Activated CD4-positive, alpha-beta T cell treated with anti-CD3 and anti-CD28 coated beads for 48 hours (primary cell): ENCODE results near the gene FAR2.
"Not testable (repeated sequence)": the region's sequence is repeated elsewhere in the genome, so short reads cannot be mapped to it uniquely, and the experiment has no call there.

Experiments used
- DNase-seq: peaks from one replicate; pipeline ENCODE4 v3.0.0-alpha.2; 2020

FAR2 gene

DNA sequence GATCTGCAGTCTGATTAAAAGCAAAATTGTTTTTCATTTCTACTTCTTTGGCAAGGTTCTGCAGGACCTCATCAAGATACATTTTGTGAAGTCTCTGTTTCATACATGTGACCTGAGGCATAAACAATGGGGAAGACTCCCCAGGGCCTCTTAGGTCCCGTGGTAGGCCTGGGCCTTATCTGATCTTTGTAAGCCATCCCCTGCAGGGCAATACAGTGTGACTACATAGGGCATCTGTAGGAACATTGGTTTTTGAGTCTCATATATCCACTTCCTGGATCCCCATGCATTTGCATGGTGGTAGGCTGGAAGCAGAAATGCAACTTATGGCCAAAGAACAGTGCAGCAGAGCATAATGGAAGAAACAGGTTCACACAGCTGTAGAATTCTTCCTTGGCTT lies 6.0 kb downstream of the FAR2 start:
- no peak for DNase-seq

- DNase-seq = no peak
Measured at GRCh38 chr12:29157486-29157946, 8.4 kb downstream of the FAR2 start.

DNA sequence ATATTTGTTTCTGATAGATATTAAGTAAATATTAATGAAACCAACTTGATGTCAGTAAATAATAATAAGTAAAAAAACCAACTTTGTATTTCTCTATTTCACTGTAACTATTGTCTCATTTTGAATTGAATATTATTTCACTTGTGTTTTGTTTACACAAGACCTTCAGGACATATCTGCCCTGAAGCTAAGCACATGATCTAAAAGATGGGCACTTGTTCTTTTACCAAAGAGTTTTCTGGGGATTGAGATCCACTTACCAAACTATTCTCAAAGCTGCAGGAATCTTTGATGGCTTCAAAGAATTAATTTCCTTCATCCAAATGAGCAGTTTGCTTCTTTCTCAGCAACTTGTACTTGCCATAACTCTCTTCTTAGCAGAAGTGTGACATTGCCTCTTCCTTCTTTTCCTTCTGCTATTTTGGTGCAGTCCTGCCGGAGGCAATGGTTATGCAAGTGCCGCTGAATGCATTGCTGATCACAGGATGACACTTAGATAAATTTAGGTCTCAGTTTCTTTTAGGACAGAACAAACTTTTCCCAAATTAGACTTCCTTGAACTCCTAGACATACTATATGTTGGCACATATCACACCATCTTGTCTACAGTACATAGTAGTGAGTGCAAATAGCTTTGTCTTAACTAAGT lies 9.2 kb downstream of the FAR2 start:
- DNase-seq = no peak

DNA sequence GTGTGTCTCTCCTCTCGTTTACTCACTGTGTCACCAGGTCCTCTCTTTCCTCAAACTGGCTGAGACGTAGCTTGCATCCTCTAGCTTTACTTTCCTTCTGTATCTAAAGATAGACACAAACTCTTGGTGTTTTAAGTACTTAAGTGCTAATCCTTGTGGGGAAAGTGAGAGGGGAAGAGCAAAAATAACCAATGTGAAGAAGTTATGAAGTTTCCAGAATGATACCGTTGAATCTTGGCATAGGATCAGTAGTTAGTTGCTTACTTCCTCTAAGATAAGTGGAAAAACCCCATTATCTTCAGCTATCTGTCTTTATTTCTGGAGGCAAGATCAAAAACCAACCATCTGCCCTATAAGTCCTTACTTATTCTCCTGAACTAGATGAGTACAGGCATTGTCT lies 10.6 kb downstream of the FAR2 start:
- DNase-seq = no peak

GRCh38 chr12:29160230-29160629 lies 11.2 kb downstream of the FAR2 start:
- no peak for DNase-seq

- no peak for DNase-seq
Measured at GRCh38 chr12:29163146-29163545, 14.1 kb downstream of the FAR2 start.

GRCh38 chr12:29164477-29165393 lies 15.7 kb downstream of the FAR2 start:
- DNase-seq = no peak

DNA sequence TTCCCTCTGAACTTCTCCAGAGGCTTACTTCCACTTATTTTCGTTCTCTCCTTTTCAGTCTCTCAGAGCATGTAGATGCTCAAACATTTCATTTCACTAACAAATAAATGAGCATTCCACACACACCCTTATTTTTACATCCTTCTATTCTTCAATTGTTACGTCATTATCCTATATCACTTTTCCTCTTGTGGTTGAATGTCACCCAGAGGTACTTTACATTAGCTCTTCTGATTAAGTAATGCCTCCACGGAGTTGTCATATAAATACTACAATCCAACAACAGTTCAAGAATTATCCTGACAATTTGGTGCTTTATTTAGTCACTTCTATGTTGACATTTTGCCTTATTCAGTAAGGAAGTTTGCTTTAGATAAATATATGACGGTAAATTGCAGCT lies 18.4 kb downstream of the FAR2 start:
- DNase-seq = no peak

DNA sequence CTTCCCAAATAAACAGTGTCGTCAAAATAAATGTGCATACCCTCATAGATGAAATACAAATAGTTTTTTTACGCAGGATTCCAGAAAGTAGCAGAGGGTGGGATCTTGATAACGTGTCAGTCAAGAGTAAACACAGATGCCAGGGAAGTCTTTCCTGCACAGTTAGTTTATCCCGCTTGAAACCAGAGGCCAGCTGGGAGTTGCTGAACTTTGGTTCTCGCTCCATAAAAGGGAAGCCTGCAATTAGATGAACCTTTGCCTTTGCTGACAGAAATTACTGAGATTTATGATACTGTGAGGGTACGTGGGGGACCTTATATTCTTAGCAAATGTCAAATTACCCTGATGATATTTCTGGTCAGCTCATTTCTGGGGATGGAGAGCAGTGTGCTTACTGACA lies 18.9 kb downstream of the FAR2 start:
- DNase-seq = no peak

DNA sequence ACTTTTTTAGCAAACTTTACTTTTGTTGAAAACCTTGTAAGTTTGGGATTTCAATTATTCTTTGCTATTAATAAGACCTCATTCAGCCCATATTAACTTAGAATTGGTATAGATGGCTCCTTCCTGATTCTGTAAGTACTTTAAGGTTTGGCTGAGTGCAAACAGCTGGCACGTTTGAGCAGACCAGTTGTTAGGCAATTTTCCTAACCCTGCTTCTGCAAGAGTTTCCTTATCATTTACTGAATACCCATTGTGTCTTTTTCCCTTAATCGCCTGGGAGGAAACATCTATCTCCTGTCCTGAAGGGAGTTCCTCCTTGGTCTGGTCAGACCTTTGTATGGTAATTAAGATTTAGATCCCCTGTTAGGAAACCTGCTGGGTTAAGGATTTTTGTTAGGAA lies 20.9 kb downstream of the FAR2 start:
- not testable (repeated sequence) for DNase-seq

GRCh38 chr12:29170478-29171084 lies 21.5 kb downstream of the FAR2 start:
- DNase-seq = not testable (repeated sequence)

DNA sequence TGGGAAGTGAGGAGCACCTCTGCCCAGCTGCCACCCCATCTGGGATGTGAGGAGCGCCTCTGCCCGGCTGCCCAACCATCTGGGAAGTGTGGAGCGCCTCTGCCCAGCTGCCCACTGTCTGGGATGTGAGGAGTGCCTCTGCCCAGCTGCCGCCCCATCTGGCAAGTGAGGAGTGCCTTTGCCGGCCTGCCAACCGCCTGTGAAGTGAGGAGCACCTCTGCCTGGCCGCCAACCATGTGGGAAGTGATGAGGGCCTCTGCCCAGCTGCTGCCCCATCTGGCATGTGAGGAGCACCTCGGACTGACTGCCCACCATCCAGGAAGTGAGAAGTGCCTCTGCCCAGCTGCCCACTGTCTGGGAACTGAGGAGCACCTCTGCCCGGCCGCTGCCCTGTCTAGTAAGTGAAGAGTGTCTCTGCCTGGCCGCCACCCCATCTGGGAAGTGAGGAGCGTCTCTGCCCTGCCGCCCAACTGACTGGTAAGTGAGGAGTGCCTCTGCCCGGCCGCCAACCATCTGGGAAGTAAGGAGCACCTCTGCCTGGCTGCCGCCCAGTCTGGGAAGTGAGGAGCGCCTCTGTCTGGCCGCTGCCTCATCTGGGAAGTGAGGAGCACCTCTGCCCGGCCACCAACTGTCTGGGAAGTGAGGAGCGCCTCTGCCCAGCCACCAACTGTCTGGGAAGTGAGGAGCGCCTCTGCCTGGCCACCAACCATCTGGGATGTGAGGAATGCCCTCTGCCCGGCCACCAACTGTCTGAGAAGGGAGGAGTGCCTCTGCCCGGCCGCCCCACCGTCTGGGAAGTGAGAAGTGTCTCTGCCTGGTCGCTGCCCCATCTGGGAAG lies 22.6 kb downstream of the FAR2 start:
- DNase-seq = no peak

DNA sequence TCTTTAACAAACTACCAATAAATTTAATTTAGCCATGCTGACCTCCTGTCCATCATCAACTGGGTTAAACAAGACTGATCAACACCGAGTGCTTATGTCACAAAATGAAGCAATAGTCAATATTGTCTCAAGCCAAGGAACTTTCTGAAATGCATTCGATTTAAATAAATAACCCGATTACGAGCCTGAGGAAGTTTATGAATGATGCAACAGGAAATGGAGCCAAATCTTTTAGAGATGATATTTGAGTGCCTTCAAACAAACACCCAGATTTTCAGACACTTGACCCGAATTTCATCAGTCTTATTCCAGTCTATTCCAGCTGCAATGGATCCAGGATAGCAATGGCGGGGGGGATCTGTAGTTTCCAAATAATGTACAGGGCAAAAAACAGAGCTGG lies 27.9 kb downstream of the FAR2 start:
- no peak for DNase-seq

GRCh38 chr12:29182247-29182646 lies 33.2 kb downstream of the FAR2 start:
- DNase-seq = not testable (repeated sequence)

DNA sequence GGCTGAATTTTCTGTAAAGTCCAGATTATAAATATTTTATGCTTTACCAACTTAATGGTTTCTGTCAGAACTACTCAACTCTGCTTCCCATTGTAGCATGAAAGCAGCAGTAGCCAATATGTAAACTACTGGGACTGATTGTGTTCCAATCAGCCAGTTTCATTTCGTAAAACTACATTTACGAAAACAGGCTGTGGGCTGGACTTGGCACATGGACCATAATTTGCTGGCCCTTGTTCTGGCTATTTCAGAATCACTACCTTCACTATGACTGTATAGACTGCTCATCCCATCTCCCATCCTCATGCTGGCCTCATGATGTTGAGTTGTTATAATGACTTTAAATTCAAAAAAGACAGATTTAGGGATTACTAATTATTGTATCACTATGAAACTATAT lies 38.7 kb downstream of the FAR2 start:
- DNase-seq = no peak

DNA sequence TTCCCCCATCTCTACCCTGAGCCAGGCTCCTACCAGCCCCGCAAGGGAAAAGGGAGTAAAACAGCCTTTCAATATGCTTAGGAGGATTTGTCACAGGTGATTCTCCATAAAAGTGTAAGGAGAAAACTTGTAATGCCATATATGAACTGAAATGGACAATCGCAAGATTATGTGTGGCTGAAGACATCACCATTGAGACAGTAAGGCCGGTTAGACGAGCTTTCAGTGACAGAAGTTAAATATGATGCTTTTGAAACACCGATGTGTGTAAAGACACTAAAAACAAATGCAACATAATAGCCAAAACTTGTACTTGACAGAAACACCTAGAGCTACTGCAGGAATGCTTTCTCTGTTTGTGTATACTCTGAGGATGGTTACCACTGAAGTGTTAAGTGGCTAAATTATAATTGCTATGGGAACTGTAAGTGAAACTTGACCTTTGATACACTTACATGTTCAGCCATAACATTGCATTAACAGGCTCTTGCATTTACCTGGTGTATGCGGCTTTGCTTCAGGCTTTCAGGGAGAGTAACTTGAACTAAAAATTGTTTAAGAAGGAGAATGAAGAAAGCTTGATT lies 42.3 kb downstream of the FAR2 start:
- DNase-seq = no peak

DNA sequence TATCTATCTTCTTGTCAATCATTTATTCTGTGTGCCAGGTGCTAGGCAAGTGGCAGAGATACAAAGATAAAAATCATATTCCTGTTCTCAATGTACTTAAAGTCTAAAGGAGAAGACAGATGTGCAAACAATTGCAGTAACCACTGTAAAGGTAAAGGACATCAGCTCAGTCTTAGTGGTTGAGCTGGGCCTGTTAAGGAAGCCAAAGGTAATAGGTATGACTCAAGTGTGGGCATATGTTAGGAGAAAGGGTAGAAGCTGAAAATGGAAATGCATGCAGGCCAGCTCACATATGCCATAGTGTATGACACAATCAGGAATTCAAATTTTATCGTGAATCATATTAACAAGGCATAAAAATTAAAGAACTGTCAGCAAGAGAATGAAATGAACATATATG lies 49.8 kb downstream of the FAR2 start:
- DNase-seq = no peak

DNA sequence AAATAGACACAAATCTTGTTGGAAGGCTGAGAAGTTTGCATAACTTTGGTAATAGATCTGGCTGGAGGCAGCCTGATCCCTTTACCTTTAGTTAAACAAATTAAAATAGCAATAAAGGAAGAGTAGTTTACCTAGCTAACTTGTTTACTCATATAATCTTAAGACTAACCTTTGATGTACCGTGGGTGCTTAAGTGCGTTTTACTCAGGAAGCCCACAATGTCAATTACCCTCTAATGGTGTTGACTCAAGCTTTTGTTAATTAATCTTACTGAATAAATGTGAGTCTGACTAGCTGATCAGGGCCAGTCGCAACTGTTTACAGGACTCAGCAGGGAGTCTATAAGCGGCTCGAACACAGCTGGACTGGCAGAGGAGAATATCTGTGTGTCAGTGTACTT lies 51.5 kb downstream of the FAR2 start:
- DNase-seq = no peak

DNA sequence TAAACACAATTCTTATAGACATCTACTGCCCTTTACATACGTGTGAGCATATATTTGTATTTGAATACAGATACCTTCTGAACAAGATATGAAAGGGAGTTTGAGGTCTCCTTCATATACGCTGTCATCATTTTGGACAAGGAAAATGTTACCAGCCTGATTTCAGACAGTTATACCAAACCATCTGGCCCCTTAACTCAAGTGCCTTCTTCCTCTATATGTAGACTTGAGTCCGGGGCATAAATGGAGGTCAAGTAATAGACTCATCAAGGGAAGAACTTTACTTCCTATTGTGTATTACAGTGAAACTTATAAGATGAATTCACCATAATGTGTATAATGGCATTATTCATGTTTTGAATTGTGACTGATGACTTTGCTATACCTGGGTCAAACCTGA lies 52.2 kb downstream of the FAR2 start:
- no peak for DNase-seq

- DNase-seq = no peak
Measured at GRCh38 chr12:29201746-29202145, 52.7 kb downstream of the FAR2 start.

- DNase-seq = no peak
Measured at GRCh38 chr12:29204521-29204920, 55.4 kb downstream of the FAR2 start.

DNA sequence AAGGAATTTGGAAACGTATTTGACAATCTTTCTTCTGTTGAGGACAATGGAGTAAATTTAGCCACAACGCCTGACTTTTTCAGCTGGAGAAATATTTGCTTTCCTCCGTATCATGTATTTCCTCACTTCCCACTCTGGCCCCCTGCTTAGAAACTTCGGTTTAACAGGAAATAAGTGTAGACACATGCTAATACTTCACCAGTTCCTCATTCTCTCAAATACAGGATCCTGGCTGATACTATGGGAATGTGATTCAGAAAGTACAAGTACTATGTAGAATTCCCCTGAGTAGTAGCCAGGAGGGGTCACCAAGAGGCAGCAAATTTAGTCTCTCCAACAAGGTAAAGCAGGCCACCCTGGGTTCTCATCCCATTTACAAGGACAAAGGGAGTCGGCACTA lies 58.0 kb downstream of the FAR2 start:
- DNase-seq = no peak

- DNase-seq = no peak
Measured at GRCh38 chr12:29208060-29208459, 59.0 kb downstream of the FAR2 start.
